A549 treated with CpdA at 1 μM for 4 hours (cell line): ENCODE results near the gene TMIE. TPM values are rescaled to one million over a fixed set of nuclear protein-coding genes. Genes with fewer than 3 reads are reported as not detected.

Experiments
- total RNA-seq: library from RNA; stranded (reverse); fragments of 200-300 nt; extraction: Qiagen RNA extraction; gene quantifications from 5 replicates; pipeline ENCODE4 v1.2.3, GENCODE V29; 2022; ENCODE audit warnings: low read depth

TMIE gene, protein sequence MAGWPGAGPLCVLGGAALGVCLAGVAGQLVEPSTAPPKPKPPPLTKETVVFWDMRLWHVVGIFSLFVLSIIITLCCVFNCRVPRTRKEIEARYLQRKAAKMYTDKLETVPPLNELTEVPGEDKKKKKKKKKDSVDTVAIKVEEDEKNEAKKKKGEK
- total RNA-seq = 0.06 to 0.17 TPM (median 0.16 TPM) in 3 of 5 replicates, not detected in the others

DNA sequence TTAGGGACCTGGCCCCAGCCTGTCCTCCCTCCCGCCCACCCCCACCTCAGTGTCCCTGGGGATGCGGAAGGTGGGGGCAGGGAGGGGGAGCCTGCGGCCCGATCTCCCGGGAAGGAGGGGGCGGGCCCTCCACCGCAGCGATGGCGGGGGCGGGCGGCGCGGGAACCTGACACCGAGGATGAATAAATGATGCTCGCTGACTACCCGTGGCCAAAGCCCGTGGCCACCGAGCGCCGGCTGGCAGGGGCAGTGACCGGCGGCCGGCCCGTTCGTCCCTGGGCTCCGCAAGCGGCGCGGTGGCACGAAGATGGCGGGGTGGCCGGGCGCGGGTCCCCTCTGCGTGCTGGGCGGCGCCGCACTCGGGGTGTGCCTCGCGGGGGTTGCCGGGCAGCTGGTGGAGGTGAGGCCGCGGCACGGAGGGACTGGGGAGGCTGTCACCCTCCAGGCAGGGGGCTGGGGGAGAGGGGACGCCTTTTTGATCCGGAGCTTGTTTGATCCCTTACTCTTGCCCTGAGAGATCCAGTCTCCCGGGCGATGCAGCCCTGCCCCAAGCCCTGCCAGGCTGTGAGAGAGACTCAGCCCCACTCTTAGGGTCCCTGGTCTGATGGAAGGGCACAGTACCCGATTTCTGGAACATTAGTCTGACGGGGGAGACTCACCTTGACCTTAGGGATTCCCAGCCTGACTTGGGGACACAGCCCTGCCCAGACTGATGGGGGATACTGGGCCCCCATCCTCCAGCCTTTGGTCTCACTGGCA, at the start of gene TMIE:
Gene TMIE (plus strand): TSS at position 212 of the 759 bp plus-strand sequence. CDS start 96 bp downstream, at position 308.

DNA sequence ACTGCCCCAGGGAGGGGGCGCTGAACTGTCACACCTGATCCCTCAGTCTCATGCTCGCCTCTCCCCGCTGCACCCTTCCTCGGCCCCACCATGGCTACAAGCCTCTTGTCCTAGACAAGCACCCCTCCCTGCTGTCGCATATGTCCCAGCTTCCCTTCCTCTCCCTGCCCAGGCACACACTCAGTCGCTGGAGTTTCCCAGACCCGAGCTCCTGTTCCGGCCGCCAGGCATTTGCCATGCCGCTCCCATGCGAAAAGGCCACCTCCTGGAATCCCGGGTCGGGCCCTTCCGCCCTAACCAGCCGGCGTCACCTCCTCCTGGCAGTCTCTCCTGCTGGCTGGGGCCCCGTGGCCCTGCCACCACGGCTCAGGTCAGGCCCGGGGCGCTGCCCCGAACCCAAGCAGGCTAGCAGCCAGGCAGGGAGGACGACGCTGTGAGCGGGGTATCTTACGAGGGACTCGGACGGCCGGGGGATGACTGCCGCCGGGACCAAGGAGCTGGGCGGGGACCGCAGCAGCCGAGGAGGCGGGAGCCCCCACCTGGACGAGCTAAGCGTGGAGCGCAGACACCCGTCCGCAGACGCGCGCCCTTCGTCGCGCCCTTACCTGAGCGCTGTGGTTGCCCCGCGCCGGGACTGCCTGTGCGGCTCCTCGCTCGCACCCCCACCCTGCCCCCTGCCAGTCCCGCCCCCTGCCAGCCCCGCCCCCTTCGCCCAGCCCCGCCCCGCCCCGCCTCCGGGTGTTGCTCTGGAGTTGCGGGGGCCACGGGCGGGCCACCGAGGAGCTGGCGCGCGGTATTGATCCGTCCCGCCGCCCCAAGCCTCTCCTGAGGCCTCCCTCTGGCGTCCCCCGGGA, 7.9 kb upstream of the TMIE start, which contains the start of gene ALS2CL:
Gene ALS2CL (minus strand): TSS at position 642 of the 854 bp plus-strand sequence. CDS start 4,239 bp downstream, outside the sequence.

DNA sequence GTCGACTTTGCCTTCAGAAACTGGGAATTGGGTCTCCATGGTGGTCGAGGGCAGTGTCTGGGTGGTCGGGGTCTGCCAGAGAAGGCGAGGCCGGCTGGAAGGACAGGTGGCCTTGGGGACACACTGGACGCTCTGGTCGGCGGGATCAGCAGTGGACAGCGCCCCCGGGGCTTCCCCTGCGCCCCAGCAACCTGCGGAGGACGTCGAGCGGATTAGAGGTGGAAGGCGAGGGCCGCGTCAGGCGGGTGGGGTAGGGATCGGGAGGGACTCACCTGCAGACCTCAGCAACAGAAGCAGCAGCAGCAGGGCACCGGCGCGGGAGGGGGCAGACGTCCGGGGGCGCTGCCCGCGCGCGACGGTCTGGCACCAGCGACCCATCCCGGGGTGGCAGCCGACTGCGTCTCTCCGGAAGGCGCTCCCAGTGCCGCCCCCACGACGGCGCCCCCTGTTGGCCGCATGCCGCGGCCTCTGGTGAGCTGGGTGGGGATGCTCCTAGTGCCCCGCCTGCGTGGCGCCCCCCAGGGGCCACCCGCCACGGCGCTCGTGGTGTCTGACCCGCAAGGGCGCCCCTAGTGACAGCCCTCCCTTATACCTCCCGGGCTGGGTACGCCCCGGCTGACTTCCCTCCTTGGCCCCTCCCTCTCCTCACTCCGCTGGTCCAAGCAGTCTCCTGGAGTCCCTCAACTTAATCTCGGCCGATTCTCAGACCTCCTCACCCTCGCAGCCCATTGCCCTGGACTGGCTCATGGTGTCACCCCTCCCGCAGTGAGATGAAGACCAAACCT, 16.4 kb downstream of the TMIE start, which contains the start of gene PRSS50:
Gene PRSS50 (minus strand): TSS at position 423 of the 785 bp plus-strand sequence. CDS start 45 bp downstream, at position 378.

Other genes with a start within 250 kb of the TMIE start
- gene LTF, start 236.5 kb upstream of the TMIE start, total RNA-seq = 0.07 TPM in 1 of 5 replicates, not detected in the others
- not detected in 5 replicates for gene RTP3, start 203.4 kb upstream of the TMIE start, total RNA-seq
- not detected in 5 replicates for gene LRRC2, start 135.1 kb upstream of the TMIE start, total RNA-seq
- not detected in 5 replicates for gene FAM240A, start 88.9 kb upstream of the TMIE start, total RNA-seq
- 5.4 to 8.5 TPM (median 6.2 TPM) in 5 replicates for gene ALS2CL, start 7.7 kb upstream of the TMIE start, total RNA-seq
- not detected in 5 replicates for gene PRSS50, start 16.5 kb downstream of the TMIE start, total RNA-seq
- 0.18 TPM in 1 of 5 replicates, not detected in the others for gene MYL3, start 162.1 kb downstream of the TMIE start, total RNA-seq
- gene PTH1R, start 176.3 kb downstream of the TMIE start, total RNA-seq = 0.37 to 0.52 TPM (median 0.48 TPM) in 4 of 5 replicates, not detected in the other